SK-N-SH (cell line): ENCODE data around the gene ACVR1B. TPM values are rescaled to one million over a fixed set of nuclear protein-coding genes. Genes with fewer than 3 reads are reported as not detected.
A peak's percentile ranks its signal among the peaks of the same experiment; 100 is the strongest.

ENCODE experiments used
- CTCF ChIA-PET: fragments of 300-600, 350-600 bp; formaldehyde crosslinking; extraction: SDS; loops from one replicate; lab custom pipeline; 2021; lab: Yijun Ruan, JAX
- POLR2A ChIA-PET: fragments of 350-600 bp; sonication (Branson Sonifier 250); formaldehyde crosslinking; extraction: SDS; loops from one replicate; lab custom pipeline; 2020; ENCODE audit warnings: antibody characterized with exemption, inconsistent platforms; lab: Yijun Ruan, JAX
- DNase-seq: peaks from one replicate; pipeline ENCODE4 v3.0.0; 2012
- H2AFZ ChIP-seq: fragments of 200-600 bp; sonication (generic); 2 replicates; pipeline ENCODE4 v1.8.1; 2016; ENCODE audit warnings: antibody characterized with exemption, mild to moderate bottlenecking, low read depth
- H3F3A ChIP-seq: fragments of 200-600 bp; sonication (generic); replicated peaks from 2 replicates; pipeline ENCODE3; 2016; ENCODE audit warnings: antibody characterized with exemption, mild to moderate bottlenecking; ENCODE audit not compliant: insufficient read depth
- H3K27ac ChIP-seq, 2 experiments: fragments of 200-500 bp in 1 of 2; fragments of 200-600 bp in 1 of 2; sonication (Bioruptor generic) in 1 of 2; sonication (generic), shearing (Covaris generic) in 1 of 2; 2 replicates each; pipeline versions ENCODE4 v1.5.1 to v1.6.1; 2014 to 2016; ENCODE audit warnings: low read depth in 2 of 2, inconsistent platforms in 1 of 2, low read length in 1 of 2, mild to moderate bottlenecking in 1 of 2, mixed read lengths in 1 of 2
- H3K27me3 ChIP-seq: fragments of 200-600 bp; sonication (generic), shearing (Covaris generic); 2 replicates; pipeline ENCODE4 v1.6.1; 2016; ENCODE audit warnings: mixed run types; ENCODE audit not compliant: insufficient read depth
- H3K36me3 ChIP-seq, 2 experiments: fragments of 200-500 bp in 1 of 2; fragments of 200-600 bp in 1 of 2; sonication (Bioruptor generic) in 1 of 2; sonication (generic) in 1 of 2; replicated peaks in 1 of 2; 2 replicates each; pipeline versions ENCODE3 to v1.5.1; 2014 to 2016; ENCODE audit warnings: low read length in 1 of 2, mild to moderate bottlenecking in 1 of 2; ENCODE audit not compliant: insufficient read depth in 2 of 2, control insufficient read depth in 1 of 2
- H3K4me1 ChIP-seq, 2 experiments: fragments of 200-500 bp in 1 of 2; fragments of 200-600 bp in 1 of 2; sonication (Bioruptor generic) in 1 of 2; sonication (generic), shearing (Covaris generic) in 1 of 2; 2 replicates each; pipeline versions ENCODE4 v1.5.1 to v1.6.1; 2014 to 2016; ENCODE audit warnings: low read depth in 1 of 2, low read length in 1 of 2, mixed run types in 1 of 2; ENCODE audit not compliant: insufficient read depth in 2 of 2, control insufficient read depth in 1 of 2
- H3K4me2 ChIP-seq: fragments of 200-600 bp; sonication (generic), shearing (Covaris generic); 2 replicates; pipeline ENCODE4 v1.6.1; 2017; ENCODE audit warnings: mixed run types
- H3K4me3 ChIP-seq, 2 experiments: fragments of 200-500 bp in 1 of 2; fragments of 200-600 bp in 1 of 2; sonication (Bioruptor generic) in 1 of 2; sonication (generic), shearing (Covaris generic) in 1 of 2; 2 replicates each; pipeline versions ENCODE4 v1.5.1 to v1.8.1; 2014 to 2016; ENCODE audit warnings: low read depth in 2 of 2, inconsistent platforms in 1 of 2, low read length in 1 of 2, mild to moderate bottlenecking in 1 of 2, mixed read lengths in 1 of 2, moderate library complexity in 1 of 2
- H3K79me2 ChIP-seq: fragments of 200-600 bp; sonication (generic); 2 replicates; pipeline ENCODE4 v1.8.1; 2017; ENCODE audit warnings: mild to moderate bottlenecking; ENCODE audit not compliant: insufficient read depth
- H3K9ac ChIP-seq: fragments of 200-600 bp; sonication (generic); 2 replicates; pipeline ENCODE4 v1.6.1; 2017; ENCODE audit warnings: mixed run types
- H3K9me2 ChIP-seq: fragments of 200-600 bp; sonication (generic); 2 replicates; pipeline ENCODE4 v1.6.1; 2017; ENCODE audit warnings: mixed run types
- H3K9me3 ChIP-seq: fragments of 200-600 bp; sonication (generic); 2 replicates; pipeline ENCODE4 v1.6.1; 2017; ENCODE audit warnings: mixed run types, mild to moderate bottlenecking, moderate library complexity
- H4K20me1 ChIP-seq: fragments of 200-600 bp; sonication (generic); 2 replicates; pipeline ENCODE4 v1.6.1; 2017; ENCODE audit warnings: mild to moderate bottlenecking, mixed run types; ENCODE audit not compliant: insufficient read depth
- CTCF ChIP-seq: fragments of 200-600 bp; sonication (generic); IDR thresholded peaks from 2 replicates; pipeline ENCODE4 v1.6.1; 2017; ENCODE audit warnings: antibody characterized with exemption, mild to moderate bottlenecking, moderate library complexity
- ELF1 ChIP-seq: IDR thresholded peaks from 2 replicates; pipeline ENCODE4 v1.4.0; 2012
- EZH2phosphoT487 ChIP-seq: fragments of 200-600 bp; sonication (generic); IDR thresholded peaks from 2 replicates; pipeline ENCODE4 v1.6.1; 2017; ENCODE audit warnings: low read depth, mixed run types, mild to moderate bottlenecking, antibody characterized with exemption, moderate library complexity, borderline replicate concordance
- FOSL2 ChIP-seq: IDR thresholded peaks from 2 replicates; pipeline ENCODE4 v1.4.0; 2012; ENCODE audit warnings: low read depth, mild to moderate bottlenecking, moderate library complexity, borderline replicate concordance
- FOXJ3 ChIP-seq: sonication (generic); formaldehyde crosslinking; IDR thresholded peaks from 2 replicates; pipeline ENCODE4 v1.5.1; 2020; ENCODE audit warnings: mild to moderate bottlenecking, missing genetic modification reagents
- FOXM1 ChIP-seq: IDR thresholded peaks from 2 replicates; pipeline ENCODE4 v1.4.0; 2012; ENCODE audit warnings: low read depth, mild to moderate bottlenecking
- IRF3 ChIP-seq: fragments of 150-350 bp; IDR thresholded peaks from 2 replicates; pipeline ENCODE4 v1.6.1; 2016; ENCODE audit warnings: mild to moderate bottlenecking, low read depth, low read length
- MEF2A ChIP-seq: IDR thresholded peaks from 2 replicates; pipeline ENCODE4 v1.4.0; 2012; ENCODE audit warnings: low read depth, borderline replicate concordance
- MXI1 ChIP-seq: IDR thresholded peaks from 2 replicates; pipeline ENCODE4 v1.6.1; 2012; ENCODE audit warnings: mild to moderate bottlenecking, low read depth, low read length, improper control_type of control experiment
- NFIC ChIP-seq: IDR thresholded peaks from 2 replicates; pipeline ENCODE4 v1.4.0; 2012; ENCODE audit warnings: borderline replicate concordance
- NRF1 ChIP-seq: IDR thresholded peaks from 2 replicates; pipeline ENCODE4 v1.6.1; 2012; ENCODE audit warnings: low read depth, mild to moderate bottlenecking, low read length
- RAD21 ChIP-seq: IDR thresholded peaks from 2 replicates; pipeline ENCODE4 v1.6.1; 2012; ENCODE audit warnings: mild to moderate bottlenecking, low read length
- RFX5 ChIP-seq: IDR thresholded peaks from 2 replicates; pipeline ENCODE4 v1.6.1; 2012; ENCODE audit warnings: mild to moderate bottlenecking, improper control_type of control experiment, low read length
- RXRA ChIP-seq: IDR thresholded peaks from 2 replicates; pipeline ENCODE4 v1.4.0; 2012; ENCODE audit warnings: low read depth, mild to moderate bottlenecking, borderline replicate concordance
- SIN3A ChIP-seq: IDR thresholded peaks from 2 replicates; pipeline ENCODE4 v1.6.1; 2012; ENCODE audit warnings: low read depth, mild to moderate bottlenecking, low read length, moderate library complexity, borderline replicate concordance
- SMC3 ChIP-seq: IDR thresholded peaks from 2 replicates; pipeline ENCODE4 v1.6.1; 2012; ENCODE audit warnings: low read depth, low read length, improper control_type of control experiment
- TCF12 ChIP-seq: IDR thresholded peaks from 2 replicates; pipeline ENCODE4 v1.4.0; 2012
- USF1 ChIP-seq: IDR thresholded peaks from 2 replicates; pipeline ENCODE4 v1.4.0; 2012; ENCODE audit warnings: low read depth, borderline replicate concordance
- USF2 ChIP-seq: fragments of 150-350 bp; IDR thresholded peaks from 2 replicates; pipeline ENCODE4 v1.6.1; 2017; ENCODE audit warnings: antibody characterized with exemption, low read length, low read depth, borderline replicate concordance
- WGBS: methylation state at CpG from one replicate; pipeline ENCODE4 v1.1.6; 2017; ENCODE audit warnings: low lambda C conversion rate; 5-methylcytosine and 5-hydroxymethylcytosine counted together
- polyA plus RNA-seq, 3 experiments: library from polyadenylated mRNA; depleted of rRNA; stranded (reverse); fragments of >200 nt; gene quantifications; 2 replicates each; pipeline ENCODE4 v1.2.3, GENCODE V29; 2012

ACVR1B gene
- polyA plus RNA-seq, 1 of the 3 experiments (the other 2 are of a cell fraction), result 12.1 TPM

- H3K36me3 ChIP-seq, result no peaks in the 10 kb centered on the region
- no peak overlapping the region; a peak in 1 of 4 replicates for H3K27ac ChIP-seq
- no peaks in the 10 kb centered on the region for H3K27me3 ChIP-seq
- no peaks in the 10 kb centered on the region for H3F3A ChIP-seq
- H3K9me3 ChIP-seq, result no peaks in the 10 kb centered on the region
- no peaks in the 10 kb centered on the region for H3K79me2 ChIP-seq
- H3K9ac ChIP-seq, result no peak overlapping the region
- POLR2A ChIA-PET, result no interaction called here
- H2AFZ ChIP-seq, result no peak overlapping the region
- no peak for DNase-seq
- WGBS, result 88% methylated on average over 2 of the region's 2 CpGs
- CTCF ChIA-PET, result interaction anchor here (0.6 to 10.1 kb wide), 13 partner anchors 10 to 104 kb away, joined by 3 to 55 read pairs (median 5); no protein-coding TSS in a partner anchor
- TF ChIP-seq USF1, result no peak
- TF ChIP-seq CTCF, result peak; percentile 36; the same call in 1 of the 2 replicates
- TF ChIP-seq SIN3A, result no peak
- TF ChIP-seq TCF12, result no peak
- no peak for TF ChIP-seq MXI1
- peak; percentile 50 for TF ChIP-seq SMC3
- no peak for TF ChIP-seq MEF2A
- no peak for TF ChIP-seq USF2
- no peak for TF ChIP-seq RXRA
- no peak for TF ChIP-seq FOXM1
- TF ChIP-seq FOXJ3 (CRISPR knock-in tag), result no peak
- peak; percentile 62 for TF ChIP-seq RAD21
- TF ChIP-seq EZH2phosphoT487, result no peak
- no peak for TF ChIP-seq RFX5
- TF ChIP-seq ELF1, result no peak
- no peak for TF ChIP-seq NFIC
- no peak for TF ChIP-seq IRF3
- TF ChIP-seq FOSL2, result no peak
- TF ChIP-seq NRF1, result no peak
- H3K4me3 ChIP-seq, result no peak overlapping the region
- no peak overlapping the region for H3K4me2 ChIP-seq
- H4K20me1 ChIP-seq, result no peaks in the 10 kb centered on the region
- peaks cover 0 to 21% of the 10 kb centered on the region in 2 experiments; a peak in 2 of 4 replicates for H3K4me1 ChIP-seq
- no peaks in the 10 kb centered on the region for H3K9me2 ChIP-seq
These were observed 24.8 kb upstream of the ACVR1B start for GRCh38 chr12:51926718-51927117.
